Stomach (tissue), 4 donors: ENCODE measurements around the gene SLC12A3.

ENCODE experiments used
- CTCF ChIP-seq, 7 experiments: fragments of 450-650 bp in 4 of 7; fragments of 200-600 bp in 3 of 7; sonication (generic) in 3 of 7; IDR thresholded peaks; one replicate each; pipeline ENCODE4 v1.5.1; 2016 to 2019; ENCODE audit warnings: antibody characterized with exemption in 7 of 7, control low read depth in 2 of 7, mild to moderate bottlenecking in 1 of 7
- EP300 ChIP-seq: sonication (generic); formaldehyde crosslinking; IDR thresholded peaks from one replicate; pipeline ENCODE4 v1.6.1; 2017; ENCODE audit warnings: antibody characterized with exemption
- POLR2A ChIP-seq, 4 donors: fragments of 450-650 bp; IDR thresholded peaks; one replicate each; pipeline ENCODE4 v1.6.1; 2016; ENCODE audit warnings: antibody characterized with exemption in 4 of 4, control low read depth in 2 of 4, mild to moderate bottlenecking in 1 of 4, moderate library complexity in 1 of 4
- POLR2AphosphoS5 ChIP-seq, 3 donors: sonication (generic); formaldehyde crosslinking; IDR thresholded peaks; one replicate each; pipeline ENCODE4 v1.6.1; 2016; ENCODE audit warnings: antibody characterized with exemption in 3 of 3

GRCh38 chr16:56861756-56862155 lies 3.3 kb upstream of the SLC12A3 start:
- no peak for TF ChIP-seq POLR2A (IDR thresholded peaks at IDR 0.05)
- no peak for TF ChIP-seq CTCF (IDR thresholded peaks at IDR 0.05)
- TF ChIP-seq EP300: no peak
- no peak for TF ChIP-seq POLR2AphosphoS5 (IDR thresholded peaks at IDR 0.05)
